ENCODE data around the gene NGEF.

GRCh38 chr2:233047206-233047605, 34.1 kb upstream of the NGEF start:
- TF ChIP-seq GABPA (IDR thresholded peaks at IDR 0.05; ENCODE audit: low read depth) (no peak), CTCF (IDR thresholded peaks at IDR 0.05) (no peak), EP300 (IDR thresholded peaks at IDR 0.05; ENCODE audit: borderline replicate concordance in 1 of 2, low read depth in 1 of 2, low read length in 1 of 2) (no peak), PBX3 (IDR thresholded peaks at IDR 0.05) (no peak)
